Hepatic stellate cell (primary cell): ENCODE data around the gene TBCD.
A peak's percentile ranks its signal among the peaks of the same experiment; 100 is the strongest.

Experiments used
- DNase-seq: peaks from one replicate; pipeline ENCODE4 v3.0.0; 2011; ENCODE audit warnings: low spot score

TBCD gene

DNA sequence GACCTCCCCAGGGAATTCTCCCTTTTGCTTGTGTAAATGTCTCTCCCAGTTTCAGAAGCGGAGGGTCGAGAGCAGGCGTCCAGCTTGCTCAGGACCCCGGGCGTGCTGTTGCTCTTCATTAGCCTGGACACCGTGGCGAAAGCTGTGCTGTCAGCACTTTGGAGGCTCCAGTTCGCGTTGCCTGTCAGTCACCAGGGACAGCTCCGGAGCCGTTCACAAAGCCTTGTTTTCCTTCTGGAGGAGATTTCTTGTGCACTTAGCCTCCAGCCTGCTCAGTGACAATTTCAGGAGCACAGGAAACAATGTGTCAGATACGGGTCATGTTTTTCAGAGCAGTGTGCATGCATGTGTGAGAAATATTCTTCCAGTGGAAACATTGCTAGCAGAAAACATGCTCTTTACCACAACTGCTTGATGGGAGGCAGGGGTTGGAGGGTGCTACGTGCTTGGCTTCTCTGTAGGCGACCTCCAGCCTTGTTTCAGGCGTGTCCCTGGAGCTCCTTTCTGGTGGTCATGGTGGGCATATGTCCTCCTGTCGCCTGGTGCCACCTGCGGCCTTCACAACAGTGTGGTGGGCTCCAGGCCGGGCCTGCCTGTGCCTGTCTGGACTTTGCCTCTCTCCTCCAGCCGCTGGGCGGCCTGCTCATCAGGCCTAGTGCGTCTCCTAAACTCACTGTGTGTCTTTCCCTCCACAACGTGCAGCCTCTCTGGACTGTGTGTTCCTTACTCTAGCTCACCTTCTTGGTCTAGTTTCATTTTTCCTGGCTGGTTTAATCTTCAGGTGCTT, 59.0 kb downstream of the TBCD start:
- no peak for DNase-seq

DNA sequence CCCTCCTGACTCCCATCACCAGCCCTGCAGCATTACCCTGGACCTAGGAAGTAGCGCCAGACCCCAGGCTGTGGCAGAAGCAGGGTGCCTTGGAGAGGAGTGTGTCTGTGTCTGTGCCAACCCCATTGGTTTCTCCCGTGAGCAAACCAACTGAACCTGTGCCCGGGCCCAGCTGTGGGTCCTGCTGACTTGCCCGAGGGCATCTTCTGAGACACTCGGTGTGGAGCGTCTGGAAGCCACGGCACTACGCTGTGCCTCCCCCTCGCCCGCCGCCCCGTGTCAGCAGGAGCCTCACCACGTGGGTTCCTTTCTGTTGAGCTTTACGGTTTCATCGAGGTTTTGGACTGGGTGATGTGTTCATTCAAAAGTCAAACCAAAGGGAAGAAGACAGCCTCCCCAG, 60.2 kb downstream of the TBCD start:
- DNase-seq: no peak

DNA sequence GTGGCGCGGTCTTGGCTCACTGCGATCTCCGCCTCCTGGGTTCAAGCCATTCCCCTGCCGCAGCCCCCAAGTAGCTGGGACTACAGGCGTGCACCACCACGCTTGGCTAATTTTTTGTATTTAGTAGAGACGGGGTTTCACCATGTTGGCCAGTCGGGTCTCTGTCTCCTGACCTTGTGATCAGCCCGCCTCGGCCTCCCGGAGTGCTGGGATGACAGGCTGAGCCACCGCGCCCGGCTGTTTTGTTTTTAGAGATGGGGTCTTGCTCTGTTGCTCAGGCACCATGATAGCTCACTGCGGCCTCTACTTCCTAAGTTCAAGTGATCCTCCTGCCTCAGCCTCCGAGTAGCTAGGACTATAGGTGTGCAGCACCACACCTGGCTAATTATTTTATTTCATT, 60.7 kb downstream of the TBCD start:
- no peak for DNase-seq

DNA sequence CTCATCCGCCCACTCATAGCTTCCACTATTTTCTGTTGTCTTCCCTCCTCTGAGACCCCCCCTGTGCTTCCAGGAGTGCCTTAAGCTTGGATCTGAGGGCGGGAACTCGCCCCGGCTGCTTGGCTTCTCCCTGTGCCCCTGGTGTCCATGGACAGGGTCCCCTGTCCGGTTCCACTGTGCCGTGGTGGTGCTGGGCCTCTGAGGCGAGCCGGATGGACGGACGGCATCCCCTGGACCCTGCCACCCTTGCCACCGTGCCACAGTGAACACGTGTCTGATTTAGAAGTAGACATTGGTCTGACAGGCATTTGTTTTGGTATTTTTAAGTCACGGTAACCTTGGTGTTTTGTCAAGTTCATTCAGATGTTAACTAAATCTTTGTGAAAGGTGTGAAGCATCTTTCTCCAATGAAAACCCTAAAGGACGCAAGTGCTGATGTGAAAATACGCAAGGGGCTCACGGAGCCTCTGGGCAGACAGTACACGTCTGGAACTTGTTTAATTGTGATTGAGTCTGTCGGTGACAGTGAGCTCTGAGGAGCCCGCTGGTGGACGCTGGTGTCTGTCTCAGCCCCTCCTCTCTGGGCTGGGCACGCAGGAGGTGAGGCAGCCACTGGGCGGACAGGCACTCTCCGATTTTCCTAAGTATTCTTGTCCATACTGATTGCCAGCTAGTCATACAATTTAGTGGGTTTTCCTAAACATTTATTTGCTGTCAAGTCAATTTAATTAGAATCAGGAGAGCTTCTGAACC, 61.6 kb downstream of the TBCD start:
- DNase-seq: no peak

DNA sequence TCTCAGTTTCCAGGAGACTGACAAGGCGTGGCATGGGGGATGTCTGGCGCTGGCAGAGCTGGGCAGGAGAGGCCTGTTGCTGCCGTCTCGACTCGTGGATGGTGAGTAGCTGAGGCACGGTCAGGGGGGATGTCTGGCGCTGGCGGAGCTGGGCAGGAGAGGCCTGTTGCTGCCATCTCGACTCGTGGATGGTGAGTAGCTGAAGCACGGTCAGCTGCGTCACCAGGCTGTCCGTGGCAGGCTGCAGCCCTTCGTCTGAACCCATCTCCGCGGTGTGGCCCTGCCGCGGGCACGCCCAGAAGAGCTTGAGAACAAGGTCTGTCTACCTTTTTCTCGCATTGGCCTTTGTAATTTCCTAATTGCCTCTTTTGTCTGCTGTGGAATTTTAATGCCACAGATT, 63.0 kb downstream of the TBCD start:
- no peak for DNase-seq

DNA sequence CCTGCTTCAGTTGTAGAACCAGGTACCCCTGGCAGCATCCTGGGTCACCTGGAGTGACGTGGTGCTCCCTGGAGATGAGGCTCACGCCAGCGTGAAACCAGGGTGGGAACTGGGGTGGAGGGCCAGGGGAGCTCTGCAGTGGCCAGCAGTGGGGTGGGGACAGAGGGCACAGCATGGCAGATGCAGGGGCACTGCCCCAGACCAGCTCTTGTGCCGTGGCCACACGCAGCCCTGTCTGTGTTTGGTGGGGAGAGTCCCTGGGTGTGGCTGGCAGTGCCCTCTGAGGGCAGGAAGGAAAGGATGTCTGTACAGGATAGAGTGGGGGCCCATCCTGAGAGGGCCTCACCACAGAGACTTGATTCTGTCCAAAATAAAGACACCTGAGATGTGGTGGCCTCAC, 63.5 kb downstream of the TBCD start:
- DNase-seq: no peak

DNA sequence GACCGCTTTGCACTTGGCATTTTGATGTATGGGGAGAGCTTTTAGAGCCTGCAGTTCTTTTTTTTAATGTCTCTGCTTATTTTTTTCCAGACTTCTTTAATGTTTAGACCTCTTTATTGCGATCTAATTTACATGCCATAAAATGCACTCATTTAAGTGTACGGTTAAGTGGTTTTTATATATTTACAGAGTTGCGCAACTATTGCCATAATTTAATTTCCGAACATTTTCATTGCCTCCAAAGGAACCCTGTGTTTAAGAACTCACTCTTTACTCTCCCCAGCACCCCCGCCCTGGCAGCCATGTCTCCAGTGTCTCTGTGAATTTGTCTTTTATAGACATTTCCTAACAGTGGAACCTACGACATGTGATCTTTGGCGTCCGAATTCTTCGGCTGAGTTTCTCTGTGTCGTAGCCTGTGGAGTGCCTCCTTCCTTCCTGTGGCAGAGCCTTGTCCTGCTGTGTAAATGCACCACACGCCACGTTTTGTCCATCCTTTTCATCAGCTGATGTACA, 64.0 kb downstream of the TBCD start:
- DNase-seq: no peak

DNA sequence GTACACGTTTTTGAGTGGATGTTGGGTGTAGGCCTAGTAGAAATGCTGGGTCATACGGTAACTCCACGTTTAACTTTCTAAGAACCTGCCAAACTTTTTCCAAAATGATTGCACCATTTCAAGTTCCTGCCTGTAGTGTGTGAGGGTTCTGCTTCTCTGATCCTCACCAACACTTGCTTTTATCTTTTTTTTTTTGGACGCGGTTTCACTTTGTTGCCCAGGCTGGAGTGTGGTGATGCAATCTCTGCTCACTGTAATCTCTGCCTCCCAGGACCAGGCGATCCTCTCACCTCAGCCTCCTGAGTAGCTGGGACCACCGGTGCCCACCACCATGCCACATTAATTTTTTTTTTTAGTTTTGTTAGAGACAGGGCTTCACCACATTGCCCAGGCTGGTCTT, 64.5 kb downstream of the TBCD start:
- no peak for DNase-seq

DNA sequence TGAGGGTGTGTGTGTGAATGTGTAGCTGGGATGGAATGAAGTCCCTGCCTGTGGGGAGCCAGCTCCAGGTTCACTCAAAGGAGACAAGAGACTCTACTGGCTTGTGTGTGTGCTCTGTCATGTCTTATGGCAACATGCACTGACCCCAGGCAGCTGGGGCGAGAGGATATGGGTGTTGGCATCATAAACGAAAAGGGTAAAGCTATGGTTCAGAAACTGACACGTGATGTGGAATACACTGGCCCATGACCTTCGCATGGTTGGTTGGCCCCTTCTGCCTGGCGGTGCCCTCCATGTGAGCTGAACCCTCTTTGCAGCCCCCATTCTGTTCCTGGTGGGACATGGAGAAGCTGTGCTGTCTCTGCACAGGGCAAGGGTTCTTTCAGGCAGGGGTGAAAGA, 66.1 kb downstream of the TBCD start:
- DNase-seq: no peak

DNA sequence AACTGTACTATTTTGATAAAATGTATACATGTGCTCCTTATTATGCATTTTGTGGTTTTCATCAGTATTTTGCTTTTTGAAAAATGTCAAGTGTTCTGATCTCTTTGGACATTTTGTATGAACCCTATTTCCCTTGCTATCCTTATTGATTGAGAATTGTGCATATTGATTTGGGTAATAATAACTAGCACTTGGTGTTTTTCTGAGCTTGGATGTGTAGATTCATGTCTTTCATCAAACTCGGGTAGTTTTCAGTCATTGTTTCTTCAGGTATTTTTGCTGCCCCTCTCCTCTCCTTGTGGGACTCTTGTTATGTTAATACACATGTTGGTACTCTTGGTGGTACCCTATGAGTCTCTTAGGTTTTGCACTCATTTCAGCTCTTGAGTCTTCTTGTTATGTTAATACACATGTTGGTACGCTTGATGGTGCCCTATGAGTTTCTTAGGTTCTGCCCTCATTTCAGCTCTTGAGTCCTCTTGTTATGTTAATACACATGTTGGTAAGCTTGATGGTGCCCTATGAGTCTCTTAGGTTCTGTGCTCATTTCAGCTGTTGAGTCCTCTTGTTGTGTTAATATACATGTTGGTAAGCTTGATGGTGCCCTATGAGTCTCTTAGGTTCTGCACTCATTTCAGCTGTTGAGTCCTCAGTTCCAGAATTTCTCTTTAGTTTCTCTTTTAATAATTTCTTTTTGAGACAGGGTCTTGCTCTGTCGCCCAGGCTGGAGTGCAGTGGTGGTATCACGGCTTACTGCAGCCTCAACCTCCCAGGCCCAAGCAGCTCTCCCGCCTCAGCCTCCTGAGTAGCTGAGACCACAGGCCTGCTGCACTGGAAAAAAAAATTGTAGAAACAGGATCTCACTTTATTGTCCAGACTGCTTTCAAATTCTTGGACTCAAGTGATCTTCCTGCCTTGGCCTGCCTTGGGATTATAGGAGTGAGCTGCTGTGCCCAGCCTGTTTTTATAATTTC, 68.7 kb downstream of the TBCD start:
- no peak for DNase-seq

DNA sequence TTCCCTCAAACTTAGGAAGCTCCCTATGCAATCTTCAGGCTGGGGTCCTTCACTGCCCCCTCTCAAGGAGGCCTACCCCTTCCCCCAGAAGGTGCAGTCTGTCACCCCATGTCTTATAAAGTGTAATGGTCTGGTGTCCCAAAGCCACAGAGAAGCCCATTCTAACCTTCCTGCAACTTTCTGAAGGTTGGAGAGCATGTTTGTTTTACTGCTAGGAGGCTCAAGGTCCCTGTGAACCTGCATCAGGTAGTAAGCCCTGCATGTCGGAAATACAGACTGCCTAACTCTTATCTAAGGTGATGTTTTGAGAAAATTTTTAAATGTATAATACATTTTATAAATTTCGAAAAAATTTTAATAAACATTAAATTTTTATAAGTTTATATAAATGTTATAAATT, 69.7 kb downstream of the TBCD start:
- no peak for DNase-seq

DNA sequence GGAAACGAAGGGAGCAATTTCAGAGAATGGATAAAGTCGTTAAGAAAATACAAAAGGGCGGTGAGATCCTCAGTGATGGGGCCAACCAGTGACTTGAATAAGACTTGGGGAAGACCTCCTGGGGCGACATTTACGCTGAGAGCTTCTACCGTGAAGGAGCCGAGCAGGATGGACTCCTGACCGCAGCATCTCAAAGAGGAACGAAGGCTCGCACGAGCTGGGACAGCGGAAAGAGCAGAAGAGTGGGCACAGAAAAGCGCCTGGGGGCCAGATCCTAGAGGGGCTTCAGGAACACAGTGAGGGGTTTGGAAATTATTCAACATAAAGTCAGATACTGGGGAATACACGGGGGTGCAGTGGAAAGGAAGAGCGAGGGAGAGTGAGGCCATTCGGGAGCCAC, 70.4 kb downstream of the TBCD start:
- DNase-seq: no peak

DNA sequence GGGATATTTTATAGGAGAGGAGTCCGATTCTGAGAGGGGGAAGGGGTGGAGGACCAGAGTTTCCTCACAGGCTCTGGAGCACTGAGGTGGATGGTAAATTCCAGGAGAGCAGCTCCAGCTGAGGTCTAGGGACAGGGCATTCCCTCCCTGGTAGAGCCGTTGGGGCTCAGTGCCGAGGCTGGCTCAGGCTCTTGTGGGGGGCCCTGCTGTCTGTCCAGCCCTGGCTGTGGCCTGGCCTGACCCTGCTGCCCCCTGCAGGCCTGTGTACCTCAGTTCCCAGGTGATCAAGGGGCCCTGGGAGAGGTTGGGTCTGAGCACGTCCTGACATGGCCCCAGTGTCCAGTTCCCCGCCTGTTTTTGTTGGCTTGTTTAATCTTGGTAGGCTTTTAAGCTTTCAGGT, 71.1 kb downstream of the TBCD start:
- DNase-seq: no peak

DNA sequence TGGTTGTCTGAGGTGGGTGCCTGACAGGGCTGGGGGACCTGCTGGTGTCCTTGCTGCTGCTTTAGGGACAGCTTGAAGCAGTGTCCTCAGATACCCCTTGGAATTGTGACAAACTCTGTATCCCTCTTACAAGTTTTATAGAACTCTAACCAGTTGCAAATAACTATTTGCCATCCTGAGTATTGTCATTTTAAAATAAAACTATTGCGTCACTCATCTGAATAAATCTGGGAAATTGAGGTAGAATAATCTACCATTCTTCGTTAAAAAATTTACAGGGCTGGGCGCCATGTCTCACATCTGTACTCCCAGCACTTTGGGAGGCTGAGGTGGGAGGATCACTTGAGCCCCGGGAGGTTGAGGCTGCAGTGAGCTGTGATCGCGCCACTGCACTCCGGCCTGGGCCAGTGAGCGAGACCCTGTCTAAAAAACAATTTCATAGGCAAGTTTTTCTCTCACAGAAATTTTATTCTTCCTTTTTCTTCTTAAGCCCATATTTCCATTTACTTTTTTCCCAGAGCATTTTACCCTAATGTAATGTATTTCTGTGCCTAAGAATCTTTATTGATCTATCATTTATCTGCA, 73.8 kb downstream of the TBCD start:
- DNase-seq: no peak

DNA sequence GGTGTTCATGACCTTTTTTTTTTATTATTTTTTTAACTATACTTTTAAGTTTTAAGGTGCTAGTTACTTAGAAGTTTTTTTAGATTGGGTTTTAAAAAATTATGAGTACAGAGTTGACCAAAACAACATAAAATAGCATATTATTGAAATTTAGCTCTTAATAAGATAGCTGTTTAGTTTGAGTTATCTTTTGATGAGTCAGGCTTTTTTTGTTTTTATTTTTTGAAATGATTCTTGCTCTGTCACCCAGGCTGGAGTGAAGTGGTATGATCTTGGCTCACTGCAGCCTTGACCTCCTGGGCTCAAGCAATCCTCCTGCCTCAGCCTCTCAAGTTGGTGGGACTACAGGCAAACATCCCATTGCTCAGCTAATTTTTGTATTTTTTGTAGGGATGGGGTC, 74.3 kb downstream of the TBCD start:
- DNase-seq: no peak

DNA sequence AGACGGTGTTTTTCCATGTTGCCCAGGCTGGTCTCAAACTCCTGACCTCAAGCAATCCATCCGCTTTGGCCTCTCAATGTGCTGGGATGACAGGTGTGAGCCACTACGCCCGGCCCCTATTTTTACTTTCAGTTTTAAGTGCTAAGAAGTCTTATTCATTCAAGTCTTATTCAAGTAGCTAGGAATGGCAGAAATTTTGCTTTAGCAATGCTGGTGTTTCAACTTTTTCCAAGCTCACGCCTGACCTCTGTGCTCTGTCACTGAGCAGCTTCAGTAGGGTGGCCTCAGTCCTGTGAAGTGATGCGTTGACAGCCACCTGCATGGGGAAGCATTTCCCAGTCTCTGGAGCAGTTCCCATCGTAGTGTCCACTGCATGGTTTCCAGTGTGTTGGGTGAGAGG, 75.1 kb downstream of the TBCD start:
- DNase-seq: no peak

DNA sequence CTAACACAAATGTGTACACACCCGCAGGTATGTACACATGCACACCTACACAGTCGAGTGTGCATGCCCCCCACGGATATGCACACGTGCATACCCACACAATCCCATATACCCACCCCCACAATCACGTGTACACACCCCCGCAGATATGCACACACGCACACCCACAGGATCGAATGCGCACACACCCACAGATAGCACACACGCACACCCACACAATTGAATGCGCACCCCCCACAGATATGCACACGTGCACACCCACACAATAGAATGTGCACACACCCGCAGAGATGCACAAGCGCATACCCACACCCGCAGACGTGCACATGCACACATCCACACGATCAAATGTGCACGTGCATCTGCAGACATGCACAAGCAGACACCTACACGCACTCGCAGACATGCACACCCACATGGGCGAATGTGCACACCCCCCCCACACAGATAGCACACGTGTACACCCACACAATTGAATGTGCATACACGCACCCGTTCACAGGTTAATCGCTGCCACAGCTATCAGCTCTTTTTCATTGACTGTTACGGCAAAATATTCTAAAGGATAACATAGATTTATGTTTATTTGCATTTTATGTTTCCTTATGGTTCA, 77.1 kb downstream of the TBCD start:
- no peak for DNase-seq

DNA sequence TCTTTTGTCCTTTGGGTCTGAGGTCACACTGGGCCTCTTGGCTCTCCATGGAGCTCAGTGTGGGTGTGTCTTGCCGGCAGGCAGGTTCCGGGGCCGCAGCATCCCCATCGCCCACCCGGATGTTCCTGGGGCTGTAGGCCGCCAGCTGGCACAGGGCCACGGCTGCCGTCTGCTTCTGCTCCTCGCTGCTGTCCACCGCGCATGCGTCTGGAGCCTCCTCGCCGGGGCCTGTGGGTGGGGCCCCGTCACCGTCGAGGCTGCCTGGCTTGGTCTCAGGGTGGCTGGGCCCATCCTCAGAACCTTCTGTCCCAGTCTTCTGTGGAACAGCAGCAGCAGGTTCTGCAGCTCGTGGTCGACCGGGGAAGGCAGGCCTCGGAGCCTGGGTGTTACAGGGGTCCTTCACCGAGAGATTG, 78.4 kb downstream of the TBCD start:
- DNase-seq: peak; percentile 54

DNA sequence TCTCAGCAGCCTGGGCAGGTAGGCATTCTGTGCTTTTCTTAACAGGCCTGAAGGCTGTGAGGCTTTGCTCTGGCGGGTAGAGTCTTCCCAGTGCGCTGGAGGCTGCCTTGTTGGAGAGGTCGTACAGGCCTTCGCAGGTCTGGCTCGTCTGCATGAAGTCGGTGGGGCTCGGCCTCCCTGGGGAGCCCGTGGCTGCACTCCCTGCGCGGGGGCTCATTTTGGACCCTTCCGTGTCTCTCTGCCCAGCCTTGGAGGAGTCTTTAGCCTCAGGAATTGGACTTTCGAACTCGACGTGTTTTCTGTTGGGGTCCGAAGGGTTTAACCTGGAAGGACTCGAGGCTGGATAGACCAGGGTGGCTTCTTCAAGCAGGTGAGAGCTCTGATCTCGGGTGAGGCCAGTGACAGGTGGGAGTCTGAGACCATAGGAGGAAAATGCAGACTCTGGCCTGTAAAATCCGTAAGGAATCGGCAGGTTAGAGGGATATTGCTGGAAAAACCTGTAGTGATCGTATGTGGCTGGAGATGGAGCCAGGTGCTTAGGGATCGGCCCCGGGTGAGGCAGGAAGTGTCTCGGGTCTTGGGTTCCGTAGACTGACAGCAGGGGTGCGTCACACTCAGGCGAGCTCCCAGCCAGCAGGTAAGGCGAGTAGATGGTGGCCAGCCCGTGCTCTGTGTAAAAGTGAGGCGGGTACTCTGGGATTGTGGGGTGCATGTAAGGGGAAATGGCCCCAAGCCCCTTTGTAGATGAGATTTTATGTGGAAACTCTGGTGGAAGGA, 79.4 kb downstream of the TBCD start:
- DNase-seq: no peak

DNA sequence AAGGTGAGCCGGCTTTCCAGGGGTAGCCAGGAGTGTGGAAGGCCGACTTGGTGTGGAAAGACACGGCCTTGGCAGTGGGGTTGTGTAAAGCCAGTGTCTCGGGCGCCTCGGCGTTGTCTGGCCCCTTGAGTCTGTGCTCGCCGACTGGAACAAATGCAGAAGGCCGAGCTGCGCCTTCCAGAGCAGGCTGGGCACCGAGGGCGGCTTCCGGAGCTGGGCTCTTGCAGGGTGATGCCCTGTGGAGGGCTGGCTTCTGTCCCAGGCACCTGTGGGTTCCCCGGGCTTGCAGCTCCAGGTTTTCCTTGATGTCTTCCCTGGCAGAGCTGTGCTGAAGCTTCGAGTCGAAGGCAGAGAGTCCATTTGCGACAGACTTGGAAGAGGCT, 79.9 kb downstream of the TBCD start:
- no peak for DNase-seq

DNA sequence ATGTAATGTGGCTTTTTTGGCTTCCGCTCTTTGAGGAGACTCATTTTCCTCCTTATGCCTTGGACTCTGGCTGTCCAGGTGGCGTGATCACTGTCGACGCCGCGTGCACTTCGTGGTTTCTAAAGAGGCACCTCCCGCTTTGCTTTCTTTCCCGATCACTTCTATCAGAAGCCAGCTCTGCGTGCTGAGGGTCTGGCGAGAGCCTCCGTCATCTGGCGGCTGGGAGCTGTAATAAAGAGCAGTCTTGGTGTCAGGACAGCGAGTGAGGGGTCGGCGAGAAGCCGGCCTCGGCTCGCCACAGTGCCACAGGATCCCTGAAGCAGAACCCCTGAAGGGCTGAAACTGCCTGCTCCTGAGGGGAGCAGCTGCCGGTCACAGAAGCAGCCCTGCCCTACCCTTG, 80.5 kb downstream of the TBCD start:
- no peak for DNase-seq
